K562 (cell line): ENCODE results near the gene FSCN2. TPM values are rescaled to one million over a fixed set of nuclear protein-coding genes. Genes with fewer than 3 reads are reported as not detected.

Experiments
- BHLHE40 ChIP-seq: IDR thresholded peaks from 2 replicates; pipeline ENCODE4 v1.6.1; 2011; ENCODE audit warnings: low read length, improper control_type of control experiment
- NFATC3 ChIP-seq: fragments of 450-650 bp; IDR thresholded peaks from 2 replicates; pipeline ENCODE4 v1.6.1; 2017; ENCODE audit warnings: mild to moderate bottlenecking
- NR2C2 ChIP-seq, 2 experiments: fragments of 200-800 bp in 1 of 2; sonication (Bioruptor generic) in 1 of 2; sonication (generic) in 1 of 2; formaldehyde crosslinking in 1 of 2; IDR thresholded peaks; 2 replicates each; pipeline versions ENCODE4 v1.6.1 to v1.8.0; 2016 to 2022; ENCODE audit warnings: mild to moderate bottlenecking in 1 of 2, missing compliant biosample characterization in 1 of 2, missing genetic modification characterization in 1 of 2, missing genetic modification reagents in 1 of 2
- SIRT6 ChIP-seq: IDR thresholded peaks from one replicate; pipeline ENCODE4 v1.6.1; 2012; ENCODE audit warnings: low read depth, mild to moderate bottlenecking, control low read depth, inconsistent platforms, low read length, moderate library complexity
- SNRNP70 ChIP-seq: fragments of 200-400 bp; formaldehyde crosslinking; optimal IDR thresholded peaks from 2 replicates; pipeline ENCODE3; 2017; ENCODE audit warnings: low read depth, low read length
- polyA plus RNA-seq, 8 experiments: library from polyadenylated mRNA; depleted of rRNA in 4 of 8; stranded (reverse) in 5 of 8; unstranded in 3 of 8; fragments of >200 nt; fragmentation: Nextera tagmentation in 2 of 8; fragmentation: Illumina TruSeq in 1 of 8; extraction: Ambion mirVana in 2 of 8; extraction: Trizol in 1 of 8; gene quantifications; 2 replicates each; pipeline versions ENCODE4 v1.2.1 to v1.2.3, GENCODE V29; 2011 to 2014; ENCODE audit warnings: inconsistent platforms in 1 of 8, missing spikeins in 1 of 8
- total RNA-seq, 7 experiments: library from RNA; depleted of rRNA in 6 of 7; stranded (reverse); fragments of >200 nt in 6 of 7; fragmentation: Illumina TruSeq in 2 of 7; extraction: Trizol in 2 of 7; gene quantifications; 2 replicates each; pipeline versions ENCODE4 v1.2.1 to v1.2.3, GENCODE V29; 2011 to 2021; ENCODE audit warnings: low replicate concordance in 1 of 7
- TF ChIP-seq, protein P1 (sequence below), 2 experiments: fragments of 450-650 bp; IDR thresholded peaks; 2 replicates each; pipeline ENCODE4 v1.6.1; 2016; ENCODE audit warnings: mild to moderate bottlenecking in 2 of 2, borderline replicate concordance in 1 of 2, low read depth in 1 of 2, moderate library complexity in 1 of 2

FSCN2 gene
- total and polyA plus RNA-seq, 9 of the 15 experiments (the other 6 are each of a cell fraction or from before 2014, with no cell fraction given), result 0.08 TPM; not detected in 8

DNA sequence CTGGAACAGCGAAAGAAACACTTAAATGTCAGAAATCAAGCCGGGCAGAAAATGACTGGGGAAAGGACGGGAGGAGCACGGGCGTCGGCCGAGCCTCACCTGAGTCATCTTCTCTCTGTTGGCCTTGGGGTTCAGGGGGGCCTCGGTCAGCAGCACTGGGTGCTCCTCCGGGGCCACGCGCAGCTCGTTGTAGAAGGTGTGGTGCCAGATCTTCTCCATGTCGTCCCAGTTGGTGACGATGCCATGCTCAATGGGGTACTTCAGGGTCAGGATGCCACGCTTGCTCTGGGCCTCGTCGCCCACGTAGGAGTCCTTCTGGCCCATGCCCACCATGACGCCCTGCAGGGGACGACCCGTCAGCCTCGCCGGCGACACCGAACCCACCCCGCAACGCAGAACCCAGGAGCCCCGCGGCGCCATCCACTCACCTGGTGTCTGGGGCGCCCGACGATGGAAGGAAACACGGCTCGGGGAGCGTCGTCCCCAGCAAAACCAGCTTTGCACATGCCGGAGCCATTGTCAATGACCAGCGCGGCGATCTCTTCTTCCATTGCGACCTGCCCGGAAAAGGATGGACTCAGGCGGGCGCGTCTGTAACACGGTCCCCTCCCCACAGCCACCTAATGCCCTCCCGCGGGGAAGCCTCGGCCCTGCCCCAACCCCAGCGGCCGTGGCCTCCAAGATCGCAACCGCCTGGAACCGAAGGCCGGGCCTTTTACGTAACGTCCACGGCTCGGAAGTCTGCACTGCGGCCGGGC lies 16.2 kb upstream of the FSCN2 start (continued):
- TF ChIP-seq, protein P1, sequence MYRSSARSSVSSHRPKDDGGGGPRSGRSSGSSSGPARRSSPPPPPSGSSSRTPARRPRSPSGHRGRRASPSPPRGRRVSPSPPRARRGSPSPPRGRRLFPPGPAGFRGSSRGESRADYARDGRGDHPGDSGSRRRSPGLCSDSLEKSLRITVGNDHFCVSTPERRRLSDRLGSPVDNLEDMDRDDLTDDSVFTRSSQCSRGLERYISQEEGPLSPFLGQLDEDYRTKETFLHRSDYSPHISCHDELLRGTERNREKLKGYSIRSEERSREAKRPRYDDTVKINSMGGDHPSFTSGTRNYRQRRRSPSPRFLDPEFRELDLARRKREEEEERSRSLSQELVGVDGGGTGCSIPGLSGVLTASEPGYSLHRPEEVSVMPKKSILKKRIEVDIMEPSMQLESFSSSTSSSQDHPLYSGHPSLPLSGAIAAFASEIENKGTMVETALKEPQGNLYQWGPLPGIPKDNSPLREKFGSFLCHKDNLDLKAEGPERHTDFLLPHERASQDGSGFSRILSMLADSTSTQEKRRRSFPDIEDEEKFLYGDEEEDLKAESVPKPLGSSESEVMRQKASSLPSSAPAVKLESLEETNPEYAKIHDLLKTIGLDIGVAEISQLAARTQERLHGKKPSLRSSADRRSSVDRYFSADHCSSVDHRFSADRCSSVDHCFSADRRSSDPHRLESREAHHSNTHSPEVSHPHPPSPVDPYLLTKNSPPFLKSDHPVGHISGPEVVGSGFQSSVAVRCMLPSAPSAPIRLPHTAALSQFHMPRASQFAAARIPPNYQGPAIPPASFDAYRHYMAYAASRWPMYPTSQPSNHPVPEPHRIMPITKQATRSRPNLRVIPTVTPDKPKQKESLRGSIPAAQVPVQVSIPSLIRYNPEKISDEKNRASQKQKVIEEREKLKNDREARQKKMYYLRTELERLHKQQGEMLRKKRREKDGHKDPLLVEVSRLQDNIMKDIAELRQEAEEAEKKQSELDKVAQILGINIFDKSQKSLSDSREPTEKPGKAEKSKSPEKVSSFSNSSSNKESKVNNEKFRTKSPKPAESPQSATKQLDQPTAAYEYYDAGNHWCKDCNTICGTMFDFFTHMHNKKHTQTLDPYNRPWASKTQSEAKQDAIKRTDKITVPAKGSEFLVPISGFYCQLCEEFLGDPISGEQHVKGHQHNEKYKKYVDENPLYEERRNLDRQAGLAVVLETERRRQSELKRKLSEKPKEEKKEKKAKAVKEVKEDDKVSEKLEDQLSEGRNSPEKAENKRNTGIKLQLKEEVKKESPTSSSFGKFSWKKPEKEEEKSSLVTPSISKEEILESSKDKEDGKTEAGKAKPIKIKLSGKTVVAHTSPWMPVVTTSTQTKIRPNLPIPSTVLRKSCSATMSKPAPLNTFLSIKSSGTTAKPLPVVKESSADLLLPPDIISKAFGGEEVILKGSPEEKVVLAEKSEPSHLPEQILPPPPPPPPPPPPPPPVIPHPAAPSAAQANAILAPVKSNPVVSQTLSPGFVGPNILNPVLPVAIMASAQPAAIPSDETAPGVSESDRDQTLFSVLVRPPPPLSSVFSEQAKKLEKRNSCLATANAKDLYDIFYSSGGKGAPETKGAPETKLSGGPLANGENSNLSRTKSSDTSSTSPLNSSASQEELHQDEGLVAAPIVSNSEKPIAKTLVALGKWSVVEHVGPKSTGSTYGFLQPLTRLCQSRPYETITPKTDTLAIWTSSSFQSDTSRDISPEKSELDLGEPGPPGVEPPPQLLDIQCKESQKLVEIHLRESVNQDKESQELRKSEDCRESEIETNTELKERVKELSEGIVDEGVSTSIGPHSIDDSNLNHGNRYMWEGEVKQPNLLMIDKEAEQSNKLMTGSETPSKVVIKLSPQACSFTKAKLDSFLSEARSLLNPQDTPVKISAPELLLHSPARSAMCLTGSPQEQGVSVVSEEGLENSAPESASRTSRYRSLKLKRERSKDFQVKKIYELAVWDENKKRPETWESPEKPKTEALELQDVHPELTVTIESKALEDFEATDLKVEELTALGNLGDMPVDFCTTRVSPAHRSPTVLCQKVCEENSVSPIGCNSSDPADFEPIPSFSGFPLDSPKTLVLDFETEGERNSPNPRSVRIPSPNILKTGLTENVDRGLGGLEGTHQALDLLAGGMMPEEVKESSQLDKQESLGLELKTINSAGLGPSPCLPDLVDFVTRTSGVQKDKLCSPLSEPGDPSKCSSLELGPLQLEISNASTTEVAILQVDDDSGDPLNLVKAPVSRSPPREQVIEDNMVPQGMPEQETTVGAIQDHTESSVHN (IDR thresholded peaks at IDR 0.05; ENCODE audit: borderline replicate concordance in 1 of 2, low read depth in 1 of 2), result no peak
- TF ChIP-seq NR2C2 (CRISPR knock-in tag; IDR thresholded peaks at IDR 0.05) (no peak), NR2C2 (tag; IDR thresholded peaks at IDR 0.05) (no peak), SNRNP70 (peak; percentile 93), SIRT6 (peak; percentile 96), NFATC3 (no peak), BHLHE40 (no peak)
